ENCODE measurements around the gene HSPA12A.

The HSPA12A gene

DNA sequence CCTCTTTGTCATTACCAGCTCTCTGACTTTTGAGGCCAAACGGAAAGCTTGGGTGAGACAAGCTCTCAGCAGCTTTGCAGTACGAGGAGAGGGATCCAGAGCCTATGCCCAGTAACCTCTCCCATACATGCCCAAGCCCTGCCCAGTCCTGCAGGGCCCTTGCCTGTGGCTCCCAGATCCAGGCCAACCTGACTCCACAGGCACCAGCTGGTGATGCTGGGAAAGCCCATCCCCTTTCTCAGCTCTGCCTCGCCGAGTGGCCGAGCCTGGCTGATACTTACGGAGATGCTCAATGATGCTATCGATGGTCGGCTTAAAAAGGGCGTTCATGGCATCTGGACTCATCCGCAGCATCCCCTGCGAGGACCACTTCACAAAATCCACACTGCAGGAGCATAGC lies 66.2 kb downstream of the HSPA12A start:
- TF ChIP-seq, protein P1, sequence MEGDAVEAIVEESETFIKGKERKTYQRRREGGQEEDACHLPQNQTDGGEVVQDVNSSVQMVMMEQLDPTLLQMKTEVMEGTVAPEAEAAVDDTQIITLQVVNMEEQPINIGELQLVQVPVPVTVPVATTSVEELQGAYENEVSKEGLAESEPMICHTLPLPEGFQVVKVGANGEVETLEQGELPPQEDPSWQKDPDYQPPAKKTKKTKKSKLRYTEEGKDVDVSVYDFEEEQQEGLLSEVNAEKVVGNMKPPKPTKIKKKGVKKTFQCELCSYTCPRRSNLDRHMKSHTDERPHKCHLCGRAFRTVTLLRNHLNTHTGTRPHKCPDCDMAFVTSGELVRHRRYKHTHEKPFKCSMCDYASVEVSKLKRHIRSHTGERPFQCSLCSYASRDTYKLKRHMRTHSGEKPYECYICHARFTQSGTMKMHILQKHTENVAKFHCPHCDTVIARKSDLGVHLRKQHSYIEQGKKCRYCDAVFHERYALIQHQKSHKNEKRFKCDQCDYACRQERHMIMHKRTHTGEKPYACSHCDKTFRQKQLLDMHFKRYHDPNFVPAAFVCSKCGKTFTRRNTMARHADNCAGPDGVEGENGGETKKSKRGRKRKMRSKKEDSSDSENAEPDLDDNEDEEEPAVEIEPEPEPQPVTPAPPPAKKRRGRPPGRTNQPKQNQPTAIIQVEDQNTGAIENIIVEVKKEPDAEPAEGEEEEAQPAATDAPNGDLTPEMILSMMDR (IDR thresholded peaks at IDR 0.05; ENCODE audit: low read depth, low read length), result no peak
- no peak for DNase-seq (ENCODE audit: extremely low read depth, low read depth)

DNA sequence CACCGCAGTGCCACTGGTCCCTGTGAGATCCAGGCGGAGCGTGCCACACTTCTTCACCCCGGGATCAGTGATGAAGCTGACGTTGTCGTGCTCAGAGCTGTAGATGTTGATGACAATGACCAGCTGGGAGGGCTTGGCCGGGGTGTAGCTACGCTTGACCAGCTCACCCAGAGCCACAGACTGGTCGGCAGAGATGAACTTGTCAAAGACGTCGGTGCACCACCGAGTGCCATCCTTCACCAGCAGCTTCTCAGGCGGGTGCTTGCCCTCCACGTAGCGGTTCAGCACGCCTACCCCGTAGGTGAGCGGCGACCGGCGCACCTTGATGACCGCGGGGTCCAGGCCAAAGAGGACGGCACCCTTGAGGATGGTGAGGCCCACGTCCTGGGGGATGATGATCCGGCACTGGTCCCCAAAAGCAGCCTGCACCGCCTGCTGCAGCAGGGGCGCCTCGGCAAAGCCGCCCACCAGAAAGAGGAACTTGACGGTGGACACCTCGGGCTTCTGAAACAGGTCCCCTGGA lies 67.4 kb downstream of the HSPA12A start:
- DNase-seq (ENCODE audit: extremely low read depth, low read depth), result no peak
- TF ChIP-seq, protein P1 (IDR thresholded peaks at IDR 0.05; ENCODE audit: low read depth, low read length), result no peak

DNA sequence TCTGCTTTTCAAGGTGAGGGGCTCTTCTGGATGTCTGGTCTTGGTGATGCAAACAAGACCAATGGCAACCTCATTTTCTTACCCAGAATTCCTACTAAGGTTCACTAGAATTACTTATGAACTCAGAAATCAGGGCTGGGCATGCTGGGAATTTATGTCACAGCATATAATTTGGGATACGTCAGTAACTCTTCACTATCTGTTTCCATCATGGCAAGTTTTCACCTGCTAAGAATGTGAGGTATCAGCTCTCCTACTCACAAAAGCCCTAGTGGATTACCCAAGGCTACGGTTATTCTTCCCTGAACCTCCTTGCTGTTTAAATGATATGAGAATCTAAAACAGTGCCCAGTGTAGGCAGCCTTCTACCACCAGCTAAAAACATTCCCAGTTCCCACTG lies 68.5 kb downstream of the HSPA12A start:
- no peak for DNase-seq (ENCODE audit: extremely low read depth, low read depth)

DNA sequence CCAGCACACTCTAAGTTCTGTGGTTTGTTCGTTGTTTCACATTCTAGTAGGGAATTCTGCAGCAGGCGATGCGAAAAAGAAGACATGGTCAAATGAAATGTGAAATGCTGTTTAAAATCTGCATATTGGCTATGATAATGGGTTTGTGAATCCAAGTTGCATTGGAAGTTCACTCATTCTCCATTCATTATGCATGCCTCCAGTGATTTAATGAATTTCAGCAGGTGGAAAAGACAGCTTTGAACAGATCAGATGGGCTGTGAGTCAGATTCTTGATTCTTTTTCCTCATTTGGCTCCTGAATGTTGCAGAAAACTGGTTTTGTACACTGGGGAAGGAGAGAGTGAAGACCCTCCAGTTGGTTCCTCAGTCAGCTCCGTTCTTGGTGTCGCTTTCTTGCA lies 69.5 kb downstream of the HSPA12A start:
- no peak for DNase-seq (ENCODE audit: extremely low read depth, low read depth)
- TF ChIP-seq, protein P1 (IDR thresholded peaks at IDR 0.05; ENCODE audit: low read depth, low read length), result no peak

More for the DNA sequence above, 68.5 kb downstream of the HSPA12A start:
- TF ChIP-seq, protein P1 (IDR thresholded peaks at IDR 0.05; ENCODE audit: low read depth, low read length), result no peak

DNA sequence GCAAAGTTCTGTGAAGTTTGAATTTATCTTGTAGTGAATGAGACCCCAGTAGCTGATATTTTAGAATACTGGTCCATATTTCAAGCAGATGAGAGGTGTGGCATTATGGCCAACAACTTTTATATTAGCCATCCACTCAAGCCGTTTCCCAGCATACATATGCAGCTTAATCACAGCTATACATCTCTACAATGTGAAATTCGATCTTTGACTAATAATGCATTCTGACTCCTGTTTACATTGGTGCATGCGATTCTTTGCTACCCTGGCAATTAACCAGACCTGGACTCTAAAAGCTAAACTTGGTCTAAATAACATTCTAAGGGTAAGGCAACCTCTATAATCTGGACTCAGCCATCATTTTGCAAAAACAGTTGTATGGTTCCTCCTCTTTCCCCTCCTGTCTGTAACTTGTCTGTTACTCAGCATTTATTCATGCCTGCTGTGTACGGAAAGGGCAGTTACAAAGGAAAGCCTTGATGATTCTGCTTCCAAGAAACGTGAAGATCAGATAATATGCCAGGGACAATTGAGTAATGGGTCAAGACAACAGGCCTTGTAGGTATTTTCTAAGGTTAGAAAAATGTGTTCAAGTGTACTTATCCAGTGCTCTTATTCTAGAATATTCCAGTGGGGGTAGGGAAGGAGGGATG lies 71.0 kb downstream of the HSPA12A start:
- no peak for DNase-seq (ENCODE audit: extremely low read depth, low read depth)

DNA sequence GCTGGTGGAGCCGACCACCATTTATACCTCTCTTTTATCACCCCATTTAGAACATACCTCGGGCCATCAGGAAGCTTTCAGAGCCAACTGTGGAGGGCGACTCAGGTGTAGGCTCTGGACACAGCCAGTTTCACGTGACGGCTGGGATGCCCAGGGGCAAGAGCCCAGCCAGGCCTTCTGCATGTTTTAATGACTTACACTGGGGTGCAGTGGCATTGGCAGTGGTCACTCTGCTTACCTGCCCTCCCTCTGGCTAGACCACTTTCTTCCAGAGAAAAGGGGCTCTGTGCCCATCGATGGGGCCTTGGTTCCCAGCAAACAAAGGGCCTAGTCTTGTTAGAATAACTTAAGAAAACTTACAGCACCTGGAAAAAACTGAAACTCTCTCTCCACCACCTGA lies 71.7 kb downstream of the HSPA12A start:
- DNase-seq (ENCODE audit: extremely low read depth, low read depth), result no peak
- TF ChIP-seq, protein P1 (IDR thresholded peaks at IDR 0.05; ENCODE audit: low read depth, low read length), result no peak

More for the DNA sequence above, 71.0 kb downstream of the HSPA12A start:
- TF ChIP-seq, protein P1 (IDR thresholded peaks at IDR 0.05; ENCODE audit: low read depth, low read length), result no peak

DNA sequence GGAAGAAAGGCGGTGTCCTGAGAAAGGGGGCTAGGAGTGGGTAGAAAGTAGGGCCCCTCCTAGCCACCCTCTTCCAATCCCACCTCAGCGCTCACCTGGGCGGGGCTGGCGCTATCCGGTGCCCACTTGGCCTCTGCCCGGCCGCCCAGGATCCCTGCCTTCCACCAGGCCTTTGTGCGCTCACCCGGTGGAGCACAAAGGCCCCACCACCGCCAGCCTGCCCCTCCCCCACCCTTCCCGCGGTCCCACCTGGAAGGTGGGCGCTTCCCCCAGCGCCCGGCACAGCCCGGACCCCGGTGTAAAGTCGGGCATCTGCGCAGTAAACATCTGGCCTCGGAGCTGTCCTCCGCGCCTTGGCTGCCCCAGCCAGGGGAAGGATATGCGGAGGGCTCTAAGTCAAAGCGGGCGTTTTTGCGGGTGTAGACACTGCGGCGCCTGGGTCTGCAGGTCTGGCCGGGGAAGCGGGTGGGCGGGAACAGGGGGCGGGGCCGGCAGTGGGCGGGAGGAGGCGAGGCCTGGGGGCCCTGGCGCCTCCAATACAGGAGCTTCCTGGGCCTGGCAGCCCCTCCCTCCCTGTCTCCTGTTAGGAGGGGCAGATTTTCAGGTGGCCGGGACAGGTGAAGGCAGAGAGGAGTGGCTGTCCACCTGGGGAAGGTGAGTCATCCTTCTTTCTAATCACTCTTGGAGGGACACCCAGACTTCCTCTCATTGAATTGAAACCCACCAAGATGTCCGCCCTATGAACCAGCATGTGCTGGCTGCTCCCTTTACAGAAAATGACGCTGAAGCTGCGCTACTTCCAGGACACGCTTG lies 72.3 kb downstream of the HSPA12A start:
- TF ChIP-seq, protein P1 (IDR thresholded peaks at IDR 0.05; ENCODE audit: low read depth, low read length), result no peak
- no peak for DNase-seq (ENCODE audit: extremely low read depth, low read depth)

All from AG09319 (cell line).